A673 (cell line): ENCODE measurements around the gene TTBK2.

Experiments used
- EZH2 ChIP-seq: fragments of 200-600 bp; sonication (generic); IDR thresholded peaks from 2 replicates; pipeline ENCODE4 v1.6.1; 2017; ENCODE audit warnings: borderline replicate concordance, low read depth, mild to moderate bottlenecking, mixed read lengths, antibody characterized with exemption, low read length; ENCODE audit not compliant: poor library complexity, severe bottlenecking
- TF ChIP-seq, protein P1 (sequence below): fragments of 300-800, 200-600 bp; sonication (generic); conservative IDR thresholded peaks from 2 replicates; pipeline ENCODE4 v1.5.1; 2017; ENCODE audit warnings: low read depth, mild to moderate bottlenecking, antibody characterized with exemption, low read length, moderate library complexity, mixed read lengths

DNA sequence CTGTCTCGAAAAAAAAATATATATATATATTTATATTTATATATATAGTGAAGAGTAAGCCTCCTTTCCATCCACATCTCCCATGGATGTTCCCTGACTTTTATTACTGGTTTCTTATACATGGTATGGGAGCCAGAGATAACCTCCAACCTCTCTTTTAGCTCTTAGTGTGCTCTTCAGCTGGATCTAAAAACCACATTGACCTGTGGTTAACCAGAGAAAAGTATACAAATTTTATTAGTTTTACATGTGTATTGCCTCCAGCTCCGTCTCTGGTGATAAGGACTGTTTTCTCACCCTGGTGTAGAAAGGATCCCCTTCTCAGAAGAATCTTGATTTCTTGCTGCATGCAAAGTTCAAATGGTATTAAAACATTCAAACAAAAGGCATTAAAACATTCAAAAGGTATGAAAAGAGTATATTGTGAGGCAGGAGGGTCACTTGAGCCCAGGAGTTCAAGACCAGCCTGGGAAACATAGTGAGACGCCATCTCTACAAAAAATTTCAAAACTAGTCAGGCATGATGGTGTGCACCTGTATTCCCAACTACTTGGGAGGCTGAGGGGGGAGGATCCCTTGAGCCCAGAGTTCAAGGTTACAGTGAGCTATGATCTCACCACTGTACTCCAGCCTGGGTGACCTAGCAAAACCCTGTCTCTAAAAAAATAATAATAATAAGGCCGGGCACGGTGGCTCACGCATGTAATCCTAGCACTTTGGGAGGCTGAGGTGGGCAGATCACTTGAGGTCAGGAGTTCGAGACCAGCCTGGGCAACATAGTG lies 13.5 kb upstream of the TTBK2 start:
- TF ChIP-seq, protein P1, sequence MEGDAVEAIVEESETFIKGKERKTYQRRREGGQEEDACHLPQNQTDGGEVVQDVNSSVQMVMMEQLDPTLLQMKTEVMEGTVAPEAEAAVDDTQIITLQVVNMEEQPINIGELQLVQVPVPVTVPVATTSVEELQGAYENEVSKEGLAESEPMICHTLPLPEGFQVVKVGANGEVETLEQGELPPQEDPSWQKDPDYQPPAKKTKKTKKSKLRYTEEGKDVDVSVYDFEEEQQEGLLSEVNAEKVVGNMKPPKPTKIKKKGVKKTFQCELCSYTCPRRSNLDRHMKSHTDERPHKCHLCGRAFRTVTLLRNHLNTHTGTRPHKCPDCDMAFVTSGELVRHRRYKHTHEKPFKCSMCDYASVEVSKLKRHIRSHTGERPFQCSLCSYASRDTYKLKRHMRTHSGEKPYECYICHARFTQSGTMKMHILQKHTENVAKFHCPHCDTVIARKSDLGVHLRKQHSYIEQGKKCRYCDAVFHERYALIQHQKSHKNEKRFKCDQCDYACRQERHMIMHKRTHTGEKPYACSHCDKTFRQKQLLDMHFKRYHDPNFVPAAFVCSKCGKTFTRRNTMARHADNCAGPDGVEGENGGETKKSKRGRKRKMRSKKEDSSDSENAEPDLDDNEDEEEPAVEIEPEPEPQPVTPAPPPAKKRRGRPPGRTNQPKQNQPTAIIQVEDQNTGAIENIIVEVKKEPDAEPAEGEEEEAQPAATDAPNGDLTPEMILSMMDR = no peak
- no peak for TF ChIP-seq EZH2
